Activated CD4-positive, alpha-beta T cell treated with anti-CD3 and anti-CD28 coated beads, Interleukin-2, amount 10 ng/mL, durations not matched to agents 7 days and 5 days (primary cell): ENCODE data around the gene ITPR1. TPM values are rescaled to one million over a fixed set of nuclear protein-coding genes. Genes with fewer than 3 reads are reported as not detected.

Experiments
- total RNA-seq, 2 experiments: library from RNA; stranded (reverse); gene quantifications; one replicate each; pipeline ENCODE4 v1.2.3, GENCODE V29; 2021

The ITPR1 gene
- total RNA-seq, 2 experiments from 2014 or later = 42.3 to 44.7 TPM

Other genes starting within 250 kb of the ITPR1 start
- 10 to 100 TPM; 14.9 to 15.5 TPM for gene SETMAR, start 190.0 kb upstream of the ITPR1 start, total RNA-seq
- gene SUMF1, start 26.1 kb upstream of the ITPR1 start, total RNA-seq = 1 to 10 TPM; 6.2 to 9.0 TPM